H54 (cell line): ENCODE measurements around the gene NABP1.

Source experiments
- DNase-seq: peaks from one replicate; pipeline ENCODE4 v3.0.0; 2011; ENCODE audit warnings: low spot score, mixed read lengths; ENCODE audit not compliant: insufficient read length
- FAIRE-seq: peaks from 3 replicates; lab custom pipeline; 2011; peaks lifted over from hg19 to GRCh38; lab: Jason Lieb, UNC
- POLR2A ChIP-seq: IDR thresholded peaks from 2 replicates; pipeline ENCODE4 v1.6.1; 2011; ENCODE audit warnings: low read depth, mild to moderate bottlenecking, low read length

The NABP1 gene

DNA sequence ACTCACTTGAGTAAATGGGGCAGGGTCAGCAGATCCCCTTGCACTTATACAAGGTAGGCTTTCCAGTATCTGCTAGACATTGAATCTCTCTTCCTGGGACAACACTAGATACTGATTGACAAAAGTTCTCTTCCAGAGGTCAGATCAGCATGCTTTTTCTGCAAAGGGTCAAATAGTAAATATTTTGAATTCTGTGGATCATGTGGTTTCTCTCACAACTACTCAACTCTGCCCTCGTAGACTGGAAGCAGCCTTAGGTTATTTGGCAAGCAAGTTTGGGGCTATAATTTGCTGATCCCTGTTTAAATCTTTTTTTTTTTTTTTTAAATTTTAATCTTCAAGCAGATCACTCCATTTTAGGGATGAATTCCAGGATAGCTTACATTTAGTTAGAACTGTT lies 17.4 kb upstream of the NABP1 start:
- DNase-seq: no peak
- no peak for TF ChIP-seq POLR2A
- no peak for FAIRE-seq

- no peak for DNase-seq
- TF ChIP-seq POLR2A: no peak
- no peak for FAIRE-seq
Observed at GRCh38 chr2:191661097-191661924, 16.6 kb upstream of the NABP1 start.

GRCh38 chr2:191664823-191665677 lies 12.9 kb upstream of the NABP1 start:
- no peak for TF ChIP-seq POLR2A
- FAIRE-seq (peak; percentile 97), DNase-seq (no peak)

- no peak for DNase-seq
- peak; percentile 23 for FAIRE-seq
- TF ChIP-seq POLR2A: no peak
Observed at GRCh38 chr2:191666226-191666625, 11.7 kb upstream of the NABP1 start.

- peak; percentile 86 for FAIRE-seq
- no peak for TF ChIP-seq POLR2A
Observed at GRCh38 chr2:191666732-191667131, 11.2 kb upstream of the NABP1 start.

DNA sequence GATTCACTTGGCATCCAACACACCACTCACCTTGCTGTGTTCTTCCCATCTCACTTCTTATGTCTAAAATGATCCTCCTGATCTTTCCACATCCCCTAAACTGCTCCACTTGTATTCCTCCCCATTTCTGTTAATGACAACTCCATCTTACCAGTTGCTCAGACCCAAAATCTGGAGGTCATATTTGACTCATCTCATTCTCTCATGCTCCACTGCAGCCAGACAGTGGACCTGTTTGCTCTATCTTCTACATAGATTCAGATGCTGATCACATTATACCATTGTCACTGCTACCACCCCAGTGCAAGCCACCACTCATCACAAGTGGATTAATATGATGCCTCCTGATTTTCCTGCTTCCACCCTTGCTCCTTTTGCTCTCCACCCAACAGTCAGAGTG lies 7.9 kb upstream of the NABP1 start:
- TF ChIP-seq POLR2A: no peak
- DNase-seq: no peak
- FAIRE-seq: peak; percentile 38

More at GRCh38 chr2:191666732-191667131, 11.2 kb upstream of the NABP1 start:
- no peak for DNase-seq

DNA sequence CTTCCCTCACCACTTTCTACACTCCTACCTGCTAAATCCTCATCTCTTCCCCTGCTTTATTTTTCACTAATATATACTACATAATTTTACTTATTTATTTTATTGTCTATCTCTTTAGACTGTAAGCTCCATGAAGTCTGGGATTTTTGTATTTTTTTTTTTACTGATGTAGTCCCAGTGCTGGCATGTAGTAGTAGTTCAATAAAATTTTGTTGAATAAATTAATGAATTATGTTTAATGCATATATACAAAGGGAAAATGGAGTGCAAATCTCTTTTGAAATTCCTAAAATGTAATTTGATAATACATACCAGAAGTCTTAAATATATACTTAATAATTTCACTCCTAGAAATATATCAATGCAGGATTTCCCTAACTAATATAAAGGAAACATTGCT lies 7.1 kb upstream of the NABP1 start:
- no peak for TF ChIP-seq POLR2A
- FAIRE-seq (no peak), DNase-seq (no peak)

- TF ChIP-seq POLR2A: no peak
- no peak for DNase-seq
- FAIRE-seq: peak; percentile 70
Observed at GRCh38 chr2:191675807-191676721, 1.9 kb upstream of the NABP1 start.

GRCh38 chr2:191676790-191677645 lies 918 bp upstream of the NABP1 start:
- DNase-seq (no peak), FAIRE-seq (no peak)
- TF ChIP-seq POLR2A: no peak

- FAIRE-seq (no peak), DNase-seq (no peak)
- no peak for TF ChIP-seq POLR2A
Observed at GRCh38 chr2:191678437-191679100, 633 bp downstream of the NABP1 start.

- peak; percentile 89 for FAIRE-seq
Observed at GRCh38 chr2:191679818-191680600, 2.1 kb downstream of the NABP1 start.

DNA sequence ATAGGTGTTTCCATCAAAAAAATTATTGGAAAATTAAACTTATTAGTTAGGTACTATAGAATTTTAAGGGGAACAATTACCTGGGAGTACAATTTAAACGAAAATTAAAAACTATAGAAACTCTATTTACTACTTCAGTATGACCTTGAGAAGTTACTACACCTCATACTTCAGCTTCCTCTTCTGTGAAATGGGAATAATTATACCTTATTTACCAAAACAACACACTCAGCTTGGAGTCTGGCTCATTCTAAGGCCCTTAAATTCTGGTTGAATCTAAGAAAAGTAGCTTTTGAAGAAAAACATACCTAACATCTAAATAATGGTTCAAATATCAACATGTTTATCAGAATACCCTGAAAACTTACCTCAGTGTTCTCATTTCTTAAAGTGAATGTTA lies 2.7 kb downstream of the NABP1 start:
- no peak for DNase-seq
- no peak for FAIRE-seq
- no peak for TF ChIP-seq POLR2A

More at GRCh38 chr2:191679818-191680600, 2.1 kb downstream of the NABP1 start:
- DNase-seq: no peak
- TF ChIP-seq POLR2A: no peak
